HL-60 (cell line): ENCODE measurements around the gene CHRD.

Source experiments
- CTCF ChIP-seq: IDR thresholded peaks from one replicate; pipeline ENCODE4 v1.5.1; 2011; ENCODE audit warnings: low read length, control low read depth, inconsistent platforms; ENCODE audit not compliant: insufficient read depth
- GABPA ChIP-seq: IDR thresholded peaks from 2 replicates; pipeline ENCODE4 v1.6.1; 2012; ENCODE audit warnings: low read depth

- TF ChIP-seq CTCF (no peak), GABPA (no peak)
Observed at GRCh38 chr3:184415203-184415490, 35.3 kb downstream of the CHRD start.
